Measurements from ENCODE around the gene AKR7A2.

AKR7A2 gene

DNA sequence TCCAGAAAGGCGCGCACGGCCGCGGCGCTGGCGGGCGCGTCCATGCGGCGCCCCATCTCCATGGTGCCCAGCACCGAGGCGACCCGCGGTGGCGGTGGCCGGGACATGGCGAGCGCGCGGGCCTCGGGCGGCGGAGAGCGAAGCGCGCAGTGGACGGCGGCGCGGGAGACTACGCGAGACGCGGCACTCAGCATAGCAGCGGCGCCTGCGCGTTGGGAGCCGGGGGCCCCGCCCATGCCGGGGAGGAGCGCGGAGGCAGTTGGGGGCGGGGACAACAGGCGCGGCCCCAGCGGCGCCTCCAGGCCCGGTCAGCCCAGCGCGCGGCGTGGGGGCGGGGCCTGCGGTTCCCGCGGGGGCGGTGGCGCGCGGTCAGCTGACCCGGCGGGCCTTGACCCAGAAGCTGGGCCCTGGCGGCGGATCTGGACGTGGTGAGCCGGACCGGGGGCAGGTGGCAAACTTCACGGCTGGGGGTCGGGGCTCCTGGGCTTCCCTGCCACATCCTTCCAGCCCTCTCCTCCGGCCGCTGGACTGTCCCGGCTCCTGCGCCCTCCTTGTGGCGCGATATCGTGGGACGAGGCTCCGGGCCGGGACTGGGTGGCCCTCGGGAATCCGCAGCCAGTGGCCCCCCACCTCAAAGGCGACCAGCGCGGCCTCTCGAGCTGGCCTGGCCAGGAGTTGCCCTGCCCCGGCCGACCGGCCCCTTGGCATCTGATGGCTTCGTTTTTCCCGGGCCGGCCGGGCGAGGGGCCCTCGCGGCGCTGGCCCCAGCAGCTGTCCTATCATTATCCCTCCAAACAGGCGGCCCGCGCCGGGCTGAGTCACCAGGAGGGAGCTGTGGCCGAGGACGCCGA, at the start of gene AKR7A2, which contains the start of gene SLC66A1:
AKR7A2 (minus strand) TSS at position 214 of the 851 bp plus-strand sequence; CDS start at position 194, 20 bp downstream.
SLC66A1 (plus strand) TSS at position 396 of the 851 bp plus-strand sequence. CDS start 5,352 bp downstream, outside the sequence.
- DNase-seq, result peak; percentile 84

DNA sequence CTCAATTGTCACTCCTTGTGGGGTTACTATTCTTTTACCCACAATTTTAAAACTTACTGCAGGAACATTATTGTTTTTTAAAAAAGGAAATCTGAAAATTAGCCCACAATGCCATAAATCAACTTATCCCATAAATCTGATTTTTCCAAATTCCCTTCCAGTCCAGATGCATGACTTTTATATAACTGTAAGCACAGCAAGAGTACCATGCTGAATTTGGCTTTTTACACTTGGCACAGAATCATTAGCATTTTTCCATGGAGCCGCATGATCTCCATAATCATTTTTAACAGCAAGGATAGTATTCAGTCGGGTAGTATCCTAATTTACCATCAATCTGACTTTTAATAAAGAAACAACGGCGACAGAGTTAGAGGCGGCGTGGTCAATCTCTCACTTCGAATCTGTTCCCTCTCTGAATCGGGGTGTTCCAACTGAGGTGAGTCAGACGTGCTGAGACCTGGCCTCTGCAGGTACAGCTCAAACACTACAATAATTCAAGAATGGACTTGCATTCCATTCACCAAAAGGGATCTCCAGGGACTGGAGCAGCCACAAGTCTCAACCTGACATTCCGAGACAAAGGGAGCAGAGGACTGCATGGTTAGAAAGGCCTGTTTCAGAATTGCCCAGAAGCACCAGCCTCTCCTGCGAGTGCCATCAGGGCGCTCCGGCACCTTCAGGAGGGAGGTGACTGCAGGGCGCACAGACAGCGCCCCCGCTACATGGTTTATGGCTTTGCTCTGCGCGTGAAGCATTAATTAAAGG, 49.1 kb upstream of the AKR7A2 start:
- DNase-seq, result no peak

DNA sequence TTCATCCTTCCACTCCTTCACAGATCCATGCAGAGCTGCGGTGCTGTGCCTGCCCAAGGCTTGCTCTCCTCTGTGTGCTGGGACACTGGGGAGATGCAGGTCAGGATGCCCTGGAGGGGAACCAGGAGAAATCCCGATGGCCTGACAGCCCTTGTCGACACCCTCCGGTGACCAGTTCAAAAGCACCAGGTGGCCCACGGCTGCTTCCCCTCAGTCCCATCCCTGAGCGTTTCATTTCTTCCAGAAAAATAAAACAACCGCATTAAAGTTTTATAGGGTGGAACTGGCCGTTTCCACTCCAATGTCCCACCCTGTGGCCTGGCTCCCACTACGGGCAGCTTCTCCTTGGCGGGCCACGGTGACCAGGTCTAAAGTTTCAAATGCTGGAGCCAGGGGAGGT, 48.5 kb upstream of the AKR7A2 start:
- DNase-seq, result no peak

DNA sequence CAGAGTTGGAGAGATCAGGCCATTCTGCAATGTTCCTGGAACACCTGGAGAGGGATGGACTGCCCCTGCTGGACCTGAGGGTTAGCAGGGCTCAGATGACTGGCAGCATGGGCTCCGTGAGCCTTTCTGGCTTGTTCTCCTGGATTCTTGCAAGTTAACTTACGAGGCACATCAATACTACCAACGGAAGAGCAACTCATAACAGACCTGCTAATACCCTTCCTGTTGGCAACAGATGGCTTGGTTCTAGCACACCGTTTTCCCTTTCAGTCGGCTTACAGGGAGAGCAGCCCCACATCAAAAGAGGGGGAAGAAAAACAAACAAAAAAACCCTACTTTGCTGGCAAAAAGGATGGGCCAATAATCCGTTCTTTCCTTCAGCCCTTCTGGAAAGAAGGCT, 48.1 kb upstream of the AKR7A2 start:
- peak; percentile 59 for DNase-seq

DNA sequence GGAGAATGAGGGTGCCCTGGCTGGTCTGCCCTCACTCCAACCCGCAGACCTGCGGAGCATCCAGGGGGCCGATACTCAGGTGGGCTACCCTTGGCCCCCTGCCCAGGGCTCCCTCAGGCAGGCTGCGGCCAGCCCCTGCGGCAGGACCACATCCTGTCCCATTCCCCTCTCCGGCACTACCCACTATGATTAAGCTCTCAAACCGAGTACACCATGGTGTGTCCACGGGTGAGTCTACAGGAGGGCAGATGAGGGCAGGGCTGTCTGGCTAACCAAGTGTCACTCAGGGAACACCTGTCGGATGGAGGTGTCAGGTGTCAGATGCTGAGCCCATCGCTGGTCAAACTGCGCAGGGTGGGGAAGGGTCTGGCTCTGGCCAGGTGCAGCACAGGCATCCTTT, 47.4 kb upstream of the AKR7A2 start:
- DNase-seq, result no peak

DNA sequence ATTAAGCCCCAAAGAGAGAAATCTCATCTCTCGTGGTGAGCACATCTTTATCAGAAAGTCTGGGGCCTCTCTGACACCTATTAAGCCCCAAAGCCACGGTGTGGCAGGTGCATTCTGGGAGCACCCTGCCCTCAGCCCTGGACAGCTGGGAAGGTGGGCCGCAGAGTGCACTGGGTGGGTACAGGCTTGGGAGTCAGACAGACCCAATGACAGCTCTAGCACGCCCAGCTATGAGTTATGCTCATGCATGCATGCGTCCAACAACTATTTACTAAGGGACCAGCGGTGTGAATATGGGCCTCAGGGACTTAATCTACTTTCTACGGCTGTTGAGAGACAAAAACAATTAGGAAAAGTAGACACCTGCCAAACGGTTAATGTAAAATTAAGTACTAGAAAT, 46.8 kb upstream of the AKR7A2 start:
- DNase-seq, result no peak

DNA sequence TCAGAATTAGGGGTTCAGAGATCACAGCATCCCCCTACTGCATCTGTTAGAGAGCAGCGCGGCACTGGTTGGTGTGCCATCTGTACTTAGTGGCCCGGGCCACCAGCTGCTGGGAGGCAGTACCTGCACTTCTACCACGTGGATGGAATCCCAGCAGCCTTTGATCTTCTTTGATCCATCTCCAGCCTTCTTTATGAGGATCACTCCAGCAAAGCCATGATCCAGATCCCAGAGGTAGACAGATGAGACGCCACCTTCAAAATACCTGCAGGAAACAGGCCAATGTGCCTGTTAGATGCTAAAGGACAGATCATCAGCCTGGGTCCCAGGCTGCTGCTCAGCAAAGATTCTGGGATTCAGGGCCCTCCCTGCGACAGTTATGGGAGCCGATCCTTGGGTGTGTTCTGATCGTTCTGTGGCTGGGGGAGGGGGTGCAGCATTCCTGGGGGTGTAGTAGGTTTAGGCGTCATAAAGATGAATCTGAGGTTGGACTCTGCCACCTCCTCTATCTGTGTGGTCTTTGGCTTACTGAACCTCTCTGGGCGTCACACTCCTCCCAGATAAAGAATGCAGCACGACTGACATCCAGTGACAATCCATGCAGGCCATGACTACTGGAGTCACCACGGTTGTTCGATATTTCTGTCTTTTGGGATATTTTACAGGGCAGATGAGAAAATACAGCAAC, 45.5 kb upstream of the AKR7A2 start:
- DNase-seq, result no peak

DNA sequence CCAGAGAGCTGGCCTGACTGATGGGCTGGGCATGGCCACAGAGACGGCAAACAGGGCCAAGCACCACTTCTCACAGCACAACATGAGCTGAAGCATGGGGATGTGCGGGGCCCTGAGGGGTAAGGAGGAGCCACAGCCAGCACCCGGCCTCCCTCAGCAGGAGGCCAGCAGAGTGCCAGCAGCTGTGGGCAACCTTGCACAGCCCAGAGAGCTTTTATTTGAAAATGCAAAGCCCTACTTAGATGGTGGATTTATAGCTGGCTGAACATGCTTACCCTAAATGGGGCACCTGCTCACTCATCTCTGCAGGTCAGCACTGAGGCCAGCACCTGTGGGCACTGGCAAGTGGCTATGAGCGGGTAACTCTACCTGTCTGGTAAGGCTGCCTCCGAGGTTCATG, 44.3 kb upstream of the AKR7A2 start:
- DNase-seq, result no peak

DNA sequence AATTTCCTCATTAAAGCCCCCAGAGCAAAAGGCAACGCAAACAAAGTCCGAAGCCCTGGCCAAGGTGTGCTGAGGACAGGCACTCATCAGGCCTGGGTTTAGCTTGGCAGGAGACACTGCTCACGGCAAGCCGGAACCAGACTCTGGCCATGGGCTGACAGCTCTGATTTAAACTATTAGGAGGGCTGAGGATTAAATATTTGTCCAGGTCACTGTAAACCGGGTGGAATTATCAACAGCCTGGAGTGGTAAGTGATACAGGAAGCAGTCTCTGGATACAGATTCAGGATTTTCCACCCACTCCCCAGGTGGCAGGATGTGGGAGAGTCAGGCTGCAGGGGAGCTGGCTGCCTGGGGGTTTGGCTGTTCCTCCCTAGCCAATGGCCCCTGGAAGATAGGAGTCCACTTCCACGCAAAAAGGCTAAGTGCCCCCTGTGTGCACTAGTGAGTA, 42.6 kb upstream of the AKR7A2 start:
- no peak for DNase-seq

DNA sequence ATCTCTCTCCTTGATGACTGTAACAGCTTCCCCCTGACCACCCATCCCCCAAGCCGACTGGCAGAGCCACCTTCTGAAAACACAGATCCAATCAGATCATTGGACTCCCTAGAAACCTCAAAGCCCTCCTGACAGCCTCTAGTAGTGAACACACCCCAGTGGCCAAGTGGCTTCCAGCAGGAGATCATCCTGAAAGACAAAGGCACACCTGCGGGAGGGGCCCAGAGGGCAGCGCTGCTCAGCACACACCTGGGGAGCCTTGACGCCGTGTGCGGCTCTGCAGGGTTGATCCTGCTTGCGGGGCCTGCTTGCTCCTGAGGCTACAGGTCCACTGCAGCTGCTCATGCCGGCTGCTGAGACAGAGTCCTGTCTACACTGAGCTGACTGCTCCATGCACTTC, 41.7 kb upstream of the AKR7A2 start:
- no peak for DNase-seq

DNA sequence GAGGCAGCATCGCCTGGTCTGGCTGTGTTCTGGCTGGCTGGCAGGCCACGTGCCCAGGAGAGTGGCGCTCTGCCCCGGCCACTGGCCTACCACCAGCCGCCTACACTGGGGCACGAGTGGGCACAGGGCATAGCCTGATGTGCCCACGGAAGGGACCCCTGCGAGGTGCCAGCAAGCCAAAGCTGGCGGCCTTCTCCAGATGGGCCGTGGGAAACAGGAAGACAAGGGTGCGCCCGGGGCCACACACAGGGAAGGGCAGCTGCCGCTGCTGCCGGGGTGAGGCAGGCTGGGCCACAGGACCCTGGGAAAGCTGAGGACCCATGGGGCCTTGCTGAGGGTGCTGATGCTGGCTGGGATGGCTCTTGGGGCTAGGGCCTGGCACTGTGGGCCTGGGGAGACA, 40.9 kb upstream of the AKR7A2 start:
- DNase-seq, result no peak

DNA sequence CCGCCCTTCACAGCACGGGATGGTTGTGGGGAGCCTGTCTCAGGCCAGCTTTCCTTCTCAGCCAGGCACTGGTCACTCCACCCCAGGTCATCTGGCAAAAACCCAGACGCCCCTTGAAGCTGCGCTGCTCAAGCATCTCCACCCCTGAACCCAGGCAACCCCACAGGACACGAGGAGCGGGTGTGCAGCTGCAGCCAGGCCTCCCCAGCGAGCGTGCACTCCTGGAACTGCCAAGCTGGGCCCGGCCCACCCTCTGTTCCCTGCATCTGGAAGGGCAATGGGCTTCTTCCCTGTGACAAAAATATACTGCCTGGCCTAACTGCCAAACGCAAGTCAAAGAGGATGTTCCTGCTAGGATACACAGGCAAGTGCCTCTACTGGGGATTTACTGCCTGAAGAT, 39.9 kb upstream of the AKR7A2 start:
- no peak for DNase-seq

DNA sequence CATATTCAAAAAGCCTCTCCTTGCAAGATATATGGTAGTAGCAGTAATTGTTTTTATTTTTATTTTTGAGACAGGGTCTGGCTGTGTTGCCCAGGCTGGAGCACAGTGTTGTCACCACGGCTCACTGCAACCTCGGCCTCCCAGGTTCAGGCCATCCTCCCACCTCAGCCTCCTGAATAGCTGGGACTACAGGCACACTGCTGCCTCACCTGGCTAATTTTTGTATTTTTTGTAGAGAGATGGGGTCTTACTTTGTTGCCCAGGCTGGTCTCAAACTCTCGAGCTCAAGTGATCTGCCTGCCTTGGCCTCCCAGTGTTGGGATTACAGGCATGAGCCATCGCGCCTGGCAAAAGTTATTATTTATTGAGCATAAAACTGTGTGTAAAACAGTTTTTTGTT, 38.6 kb upstream of the AKR7A2 start:
- no peak for DNase-seq

DNA sequence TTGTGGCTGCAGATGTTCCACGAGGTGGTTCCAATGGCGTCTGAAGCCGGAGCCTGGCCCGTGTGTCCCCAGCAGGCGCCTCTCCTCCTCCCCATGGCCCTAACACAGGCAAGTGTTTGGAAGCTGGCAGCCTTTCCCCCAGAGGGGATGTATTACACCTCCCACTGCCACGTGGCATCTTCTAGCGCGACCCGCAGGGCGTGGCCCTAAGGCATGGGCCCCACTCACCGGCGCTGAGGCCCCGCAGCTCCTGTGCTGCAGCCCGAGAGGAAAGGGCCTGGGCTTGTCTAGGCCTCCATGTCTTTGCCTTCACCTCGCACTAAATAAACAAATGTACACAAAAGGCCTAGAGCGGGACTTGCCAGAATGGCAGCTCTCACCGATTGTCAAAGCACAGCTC, 38.1 kb upstream of the AKR7A2 start:
- DNase-seq, result no peak

DNA sequence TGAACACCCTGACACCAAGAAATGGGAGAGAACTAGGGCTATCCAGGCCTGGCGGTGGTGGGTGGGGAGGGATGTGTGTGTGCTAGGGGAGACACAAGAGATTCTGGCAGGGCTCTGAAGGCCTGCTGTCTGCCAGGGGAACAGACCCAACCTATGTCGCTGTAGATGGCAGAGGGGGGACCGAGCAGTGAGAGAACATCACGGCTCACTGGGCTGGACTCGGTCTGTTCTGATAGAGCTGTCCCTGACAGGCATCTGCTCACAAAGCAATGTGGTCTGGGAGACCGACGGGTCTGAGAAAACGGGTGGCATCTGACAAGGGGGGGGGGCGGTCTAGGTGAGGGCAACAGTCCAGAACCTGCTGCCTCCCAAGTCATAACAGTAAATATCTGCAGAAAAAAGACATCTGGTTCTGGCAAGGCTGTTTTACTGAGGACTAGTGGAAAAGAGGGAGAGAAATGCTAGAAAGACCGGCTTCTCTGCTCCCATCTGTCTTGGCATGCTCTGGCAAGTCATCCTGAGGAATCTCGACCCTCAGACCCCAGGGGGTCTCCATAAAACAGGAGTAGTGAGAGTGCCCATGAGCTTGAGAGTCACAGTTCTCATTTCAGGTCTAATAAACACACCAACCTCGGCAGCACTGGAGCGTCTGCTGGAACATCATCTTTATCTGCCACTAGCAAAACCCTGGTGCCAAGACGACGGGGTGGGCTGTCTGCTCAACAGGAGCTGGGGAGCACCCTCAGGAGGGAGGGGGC, 36.7 kb upstream of the AKR7A2 start:
- peak; percentile 71 for DNase-seq

DNA sequence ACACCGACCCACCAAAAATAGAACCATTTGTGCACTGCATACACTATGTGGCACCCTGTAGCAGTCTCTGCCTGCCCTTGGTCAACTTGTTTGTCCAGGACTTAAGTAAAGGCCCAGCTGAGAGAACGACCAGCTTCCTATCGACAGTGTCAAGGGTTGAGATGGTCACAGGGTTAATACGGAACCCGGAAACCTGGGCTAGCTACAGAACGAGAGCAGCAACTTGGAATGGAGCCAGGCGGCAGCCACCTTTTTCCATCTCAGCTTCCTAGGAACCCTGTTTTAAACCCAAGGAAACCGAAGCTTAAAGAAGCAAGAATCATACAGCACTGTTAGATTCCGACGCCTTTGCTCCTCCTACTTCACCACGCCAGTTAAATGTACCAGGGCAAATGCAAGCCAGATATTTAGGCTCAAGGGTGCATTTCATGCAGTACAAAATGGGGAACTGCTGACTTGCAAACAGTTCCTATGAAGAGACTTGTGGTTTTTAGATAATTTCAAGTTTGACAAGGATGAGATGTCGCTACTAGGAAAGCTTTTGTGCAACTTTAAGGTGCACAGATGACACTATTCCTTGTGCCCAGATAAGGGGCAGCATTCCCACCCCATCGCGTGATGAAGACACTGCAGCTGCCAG, 35.7 kb upstream of the AKR7A2 start:
- DNase-seq, result no peak

DNA sequence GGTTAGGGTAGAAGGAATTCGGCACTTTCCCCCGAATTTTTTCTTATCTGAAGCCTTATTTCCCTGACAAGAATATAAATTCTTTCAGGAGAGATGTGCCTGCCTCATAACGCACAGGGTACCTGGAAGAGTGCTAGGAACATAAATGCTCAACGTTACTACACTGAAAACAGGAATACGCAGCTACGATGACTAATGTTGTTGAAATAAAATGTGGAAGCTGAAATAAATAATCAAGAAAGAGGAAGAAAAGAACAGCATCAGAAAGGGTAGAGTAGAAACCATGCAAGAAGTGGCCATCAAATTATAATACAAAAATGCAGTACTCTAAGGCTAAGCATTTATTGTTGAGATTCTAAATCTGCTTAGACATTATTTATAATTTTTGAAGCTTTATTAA, 34.1 kb upstream of the AKR7A2 start:
- DNase-seq, result no peak

DNA sequence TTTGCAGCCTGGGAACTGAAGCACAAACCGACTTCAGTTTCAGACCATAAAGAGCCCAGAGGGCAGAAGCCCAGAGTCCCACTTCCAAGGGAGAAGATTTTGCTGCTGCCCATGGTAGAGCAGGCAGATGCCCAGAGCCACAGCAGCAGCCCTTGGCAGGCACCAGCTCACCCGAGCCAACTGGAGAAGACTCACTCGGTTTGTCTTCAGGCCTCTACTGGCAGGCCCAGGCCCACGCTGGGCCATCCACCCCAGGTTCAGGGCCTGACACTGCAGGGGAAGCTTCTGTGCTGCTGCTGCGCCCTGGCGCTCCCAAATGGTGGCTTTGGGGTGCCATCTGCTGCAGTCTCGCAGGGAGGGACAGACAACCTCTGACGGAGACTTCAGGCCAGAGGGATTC, 33.4 kb upstream of the AKR7A2 start:
- peak; percentile 33 for DNase-seq

DNA sequence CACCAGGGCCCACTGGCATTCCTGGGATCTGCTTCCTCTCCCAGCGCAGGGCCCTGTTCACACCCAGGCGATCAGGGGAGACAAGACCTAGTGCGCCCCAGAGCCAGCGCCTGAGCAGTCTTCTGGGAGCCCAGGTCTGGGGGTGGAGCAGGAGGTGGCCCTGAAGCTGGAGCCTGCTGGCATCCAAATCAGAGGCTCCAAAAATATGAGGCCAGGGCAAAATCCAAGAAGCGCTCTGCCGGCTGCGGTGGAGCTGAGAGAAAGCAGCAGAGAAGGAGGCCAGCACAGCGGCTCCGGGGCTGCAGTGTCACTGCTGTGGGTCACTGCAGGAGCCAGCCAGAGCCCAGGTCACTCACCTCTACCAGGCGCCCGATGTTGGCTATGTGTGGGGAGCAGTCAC, 32.9 kb upstream of the AKR7A2 start:
- DNase-seq, result no peak

DNA sequence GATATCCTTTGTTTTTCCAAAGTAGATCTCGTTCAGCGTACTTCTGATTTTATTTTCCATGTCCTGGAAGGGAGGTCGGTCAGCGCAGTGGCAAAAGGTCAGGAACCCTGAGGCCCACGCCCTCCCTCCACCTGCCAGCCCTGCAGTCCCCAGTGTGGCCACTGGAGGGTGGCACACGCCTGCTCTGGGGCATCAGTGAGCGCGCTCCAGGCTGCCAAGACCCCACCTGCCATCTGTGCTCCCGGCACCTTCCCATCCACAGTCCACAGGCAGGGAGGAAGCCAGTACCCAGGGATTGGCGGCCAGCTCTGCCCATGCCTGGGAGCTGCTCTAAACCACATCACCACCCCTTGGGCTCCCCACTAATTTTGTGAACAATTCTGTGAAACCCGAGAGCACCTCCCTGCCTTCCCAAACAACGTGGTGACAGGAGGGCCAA, 32.4 kb upstream of the AKR7A2 start:
- peak; percentile 34 for DNase-seq

DNA sequence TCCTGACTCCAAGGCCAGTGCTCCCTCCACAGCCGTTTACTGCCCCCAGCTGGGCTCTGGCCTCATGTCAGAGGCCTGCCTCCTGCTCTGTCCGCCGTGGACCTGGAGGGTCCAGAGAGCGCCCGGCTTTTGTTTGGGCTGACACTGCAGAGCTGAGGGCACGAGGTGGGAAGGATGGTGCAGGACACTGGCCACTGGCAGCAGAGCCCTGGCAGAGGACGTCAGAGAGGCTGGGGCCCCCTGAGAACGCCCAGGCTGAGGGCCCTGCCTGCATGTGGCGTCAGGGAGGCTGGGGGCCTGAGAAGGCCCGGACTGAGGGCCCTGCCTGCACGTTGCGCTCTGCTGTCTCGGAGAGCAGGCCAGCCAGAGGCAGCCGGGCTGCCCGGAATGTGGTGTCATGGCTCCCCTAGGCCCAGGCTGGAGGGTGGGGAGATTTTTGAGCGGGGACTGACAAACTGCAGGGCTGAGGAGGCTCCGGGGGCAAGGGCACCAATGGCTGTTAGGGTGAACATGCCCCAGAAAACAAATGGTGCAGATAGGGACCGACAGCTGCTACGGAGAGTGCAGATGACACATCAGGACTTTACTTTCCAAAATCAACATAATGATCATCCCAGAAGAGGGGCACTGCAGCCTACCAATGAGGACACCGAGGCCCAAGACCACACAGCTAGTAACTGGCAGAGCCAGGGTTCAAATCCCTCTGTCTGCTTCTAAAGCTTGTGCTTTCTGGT, 31.8 kb upstream of the AKR7A2 start:
- DNase-seq, result no peak
